Heart right ventricle (tissue), 16 donors: ENCODE measurements around the gene SLC2A10. TPM values are rescaled to one million over a fixed set of nuclear protein-coding genes. Genes with fewer than 3 reads are reported as not detected.

Experiments used
- ATAC-seq, 8 donors: fragments of 200-7000 bp; cut with Tn5 transposase; one replicate each; pipeline ENCODE4 v1.9.1; 2020; ENCODE audit warnings: mild to moderate bottlenecking in 8 of 8, moderate library complexity in 8 of 8, moderate number of reproducible peaks in 1 of 8
- DNase-seq, 2 donors: peaks; one replicate each; pipeline ENCODE4 v3.0.0-alpha.2; 2020
- H3K27ac ChIP-seq, 10 donors: fragments of 200-600 bp; sonication (generic) in 2 of 10; one replicate each; pipeline versions ENCODE4 v1.5.0 to v1.8.0; 2020 to 2022; ENCODE audit warnings: mild to moderate bottlenecking in 3 of 10
- H3K27me3 ChIP-seq, 7 donors: fragments of 200-600 bp; one replicate each; pipeline ENCODE4 v1.8.0; 2021 to 2022; ENCODE audit warnings: mild to moderate bottlenecking in 2 of 7
- H3K36me3 ChIP-seq, 9 donors: fragments of 200-600 bp; sonication (generic) in 1 of 9; one replicate each; pipeline versions ENCODE4 v1.5.0 to v1.8.0; 2020 to 2022; ENCODE audit warnings: mild to moderate bottlenecking in 2 of 9
- H3K4me1 ChIP-seq, 9 donors: fragments of 200-600 bp; sonication (generic) in 1 of 9; one replicate each; pipeline versions ENCODE4 v1.5.0 to v1.8.0; 2020 to 2022; ENCODE audit warnings: mild to moderate bottlenecking in 4 of 9
- H3K4me3 ChIP-seq, 10 donors: fragments of 200-600 bp; sonication (generic) in 2 of 10; one replicate each; pipeline versions ENCODE4 v1.5.0 to v1.8.0; 2020 to 2022; ENCODE audit warnings: mild to moderate bottlenecking in 7 of 10, moderate library complexity in 2 of 10
- H3K9me3 ChIP-seq, 11 donors: fragments of 200-600 bp in 10 of 11; sonication (generic) in 2 of 11; one replicate each; pipeline versions ENCODE4 v1.5.0 to v1.8.0; 2013 to 2022; ENCODE audit warnings: mild to moderate bottlenecking in 2 of 11, control low read depth in 1 of 11, moderate library complexity in 1 of 11
- CTCF ChIP-seq, 9 donors: fragments of 200-600 bp; sonication (generic) in 2 of 9; IDR thresholded peaks; one replicate each; pipeline versions ENCODE4 v1.5.0 to v1.8.0; 2021 to 2022; ENCODE audit warnings: antibody characterized with exemption in 9 of 9, mild to moderate bottlenecking in 5 of 9, moderate library complexity in 1 of 9
- WGBS, 2 donors: extraction: QIAGEN DNeasy Blood & Tissue Kit; methylation state at CpG; one replicate each; pipeline ENCODE4 v1.1.7; 2013; ENCODE audit warnings: inconsistent platforms in 1 of 2; 5-methylcytosine and 5-hydroxymethylcytosine counted together
- intact Hi-C, 10 donors: fragments of 100-400 bp; cut with DNase I; formaldehyde crosslinking; loops; one replicate each; pipeline versions ENCODE4 v1.11.1 to v1.14.2; 2022
- polyA plus RNA-seq, 2 donors: library from polyadenylated mRNA; stranded (reverse); fragments of 200-250 nt; gene quantifications; one replicate each; pipeline ENCODE4 v1.2.3, GENCODE V29; 2013
- total RNA-seq, 10 donors: library from RNA; stranded (reverse); fragmentation: NEBNext Ultra II Directional in 3 of 10; extraction: Animal tissue kit (Norgen Biotek cat#: 25700) in 3 of 10; gene quantifications; one replicate each; pipeline versions ENCODE4 v1.2.1 to v1.2.4, GENCODE V29; 2021 to 2023
- donor health status: Arrhythmogenic right ventricular cardiomyopathy.
- donor health status: ischemic (EF 13 %, LVEDD 7.1; RV severe dilation, severe dysfunction).
- donor health status: healthy with polysubstance abuse.
- donor health status: DM: no; HTN: yes; CAD: no.
- donor health status: DM: no; HTN: no; CAD: no.
- donor health status: ischemic (EF 25% LVEDD 6.9; RV normal size, moderate dysfunction).
- donor health status: ischemic (EF 25% LVEDD 5.7; RV mildly dilated, moderate dysfunction).
- donor health status: healthy.
- donor health status: DM: yes; HTN: yes; CAD: no.
- donor health status: Ischemic cardiomyopathy.
- donor health status: ischemic (EF 35%, LVEDD 5.7; RV mildly dilated, moderate dysfunction).
- donor health status: nonischemic (EF 11% LVEDD 7.7; RV severe dilation, severe dysfunction).
- donor health status: DM: yes; HTN: yes; CAD: no.
- donor health status: PGD.
- donor health status: ischemic (EF 29% LVEDD 5.4; RV normal size, mild dysfunction).
- donor health status: nonischemic (EF 23%, LVEDD 6.1; RV moderate dilation, normal function).

Gene SLC2A10
- total and polyA plus RNA-seq, 12 donors, result 1.1 to 5.2 (median 2.5) TPM

- no peak overlapping the region for H3K4me3 ChIP-seq
- no peak overlapping the region for H3K27ac ChIP-seq
- DNase-seq (no peak), ATAC-seq (no peak)
- intact Hi-C loops, result no loop called here
- H3K9me3 ChIP-seq, result peaks cover 0 to 2% (median 0%) of the 10 kb centered on the region in 11 donors
- peaks cover 0 to 28% (median 0%) of the 10 kb centered on the region in 7 donors for H3K27me3 ChIP-seq
- TF ChIP-seq CTCF (IDR thresholded peaks at IDR 0.05), result no peak
- H3K4me1 ChIP-seq, result peaks cover 0 to 37% (median 11%) of the 10 kb centered on the region in 9 donors
- H3K36me3 ChIP-seq, result no peaks in the 10 kb centered on the region
- 72 to 74% methylated on average over 5 of the region's 5 CpGs for WGBS, 2 donors
These were observed 2.7 kb downstream of the SLC2A10 start for GRCh38 chr20:46712056-46712636.

DNA sequence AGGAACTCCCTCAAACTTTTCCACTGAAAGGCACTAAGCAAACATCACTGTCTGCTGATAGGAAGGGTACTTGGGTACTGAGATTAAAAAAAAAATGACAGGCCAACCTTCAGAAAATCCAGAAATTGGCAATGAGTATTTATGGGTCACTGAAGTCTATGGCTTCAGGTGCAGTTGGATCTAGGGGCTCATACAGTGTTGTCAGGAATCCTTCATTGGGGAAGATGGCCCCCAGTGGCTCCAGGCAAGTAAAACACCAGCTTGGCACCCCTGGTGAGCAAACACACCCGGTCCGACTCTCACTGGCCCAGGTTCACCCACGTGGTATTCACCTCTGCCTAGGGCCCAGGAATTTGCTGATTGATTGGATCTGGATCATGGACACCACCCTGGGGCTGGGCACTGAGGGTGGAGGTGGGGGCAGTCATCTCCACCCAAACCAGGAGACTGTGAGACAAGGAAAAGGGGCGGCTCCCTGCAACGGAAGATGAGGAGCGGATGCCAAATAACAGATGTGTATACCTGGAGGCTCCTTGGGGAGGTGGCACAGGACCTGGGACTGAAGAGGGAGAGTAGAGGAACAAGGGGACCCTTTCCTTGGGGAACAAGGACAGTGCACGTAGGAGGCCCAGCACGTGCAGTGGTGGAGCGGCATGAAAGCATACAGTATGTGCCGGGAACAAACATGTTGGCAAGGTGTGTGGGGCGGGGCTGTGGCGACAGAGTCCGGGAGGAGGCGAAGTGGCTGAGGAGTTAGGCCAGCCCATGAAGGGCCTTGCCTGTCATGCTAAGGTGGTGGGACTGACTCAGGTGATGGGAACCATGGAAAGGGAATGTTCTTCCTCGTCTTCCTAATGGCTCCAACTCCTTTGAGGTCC, 4.7 kb downstream of the SLC2A10 start:
- no peak for TF ChIP-seq CTCF (IDR thresholded peaks at IDR 0.05)
- peaks cover 0 to 33% (median 11%) of the 10 kb centered on the region in 9 donors for H3K4me1 ChIP-seq
- intact Hi-C loops, result no loop called here
- WGBS, 2 donors, result 94 to 95% methylated on average over 15 of the region's 15 CpGs
- ATAC-seq (no peak), DNase-seq (no peak)
- no peaks in the 10 kb centered on the region for H3K9me3 ChIP-seq
- H3K27me3 ChIP-seq, result peaks cover 0 to 18% (median 0%) of the 10 kb centered on the region in 7 donors
- H3K4me3 ChIP-seq, result no peak overlapping the region
- H3K27ac ChIP-seq, result no peak overlapping the region
- no peaks in the 10 kb centered on the region for H3K36me3 ChIP-seq

DNA sequence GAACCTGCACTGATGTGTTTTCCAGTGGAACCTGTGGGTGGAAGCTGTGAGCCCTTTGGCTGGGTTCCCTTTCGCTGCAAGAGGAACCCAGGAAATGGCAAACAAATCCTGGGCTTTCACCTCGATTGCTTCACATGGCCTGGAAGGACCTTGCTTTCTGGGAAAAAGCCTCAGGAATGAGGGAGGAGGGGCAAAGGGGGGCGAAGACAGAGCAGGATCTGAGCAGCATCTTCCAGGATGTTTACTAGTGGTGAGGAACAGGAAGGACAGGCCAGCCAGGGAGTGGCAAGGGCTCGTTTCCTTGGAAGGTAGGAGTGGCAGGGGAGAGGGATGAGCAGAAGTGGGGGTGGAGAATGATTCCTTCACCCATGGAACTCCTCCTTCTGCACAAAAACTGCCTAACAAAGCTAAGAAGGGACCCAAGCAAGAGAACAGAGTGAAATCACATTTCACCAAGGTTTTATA, 5.9 kb downstream of the SLC2A10 start:
- Histone ChIP-seq H3K4me3 (no peak overlapping the region), H3K9me3 (peaks cover 0 to 6% (median 0%) of the 10 kb centered on the region in 11 donors), H3K27me3 (peaks cover 0 to 8% (median 0%) of the 10 kb centered on the region in 7 donors), H3K4me1 (peaks cover 0 to 24% (median 6%) of the 10 kb centered on the region in 9 donors), H3K27ac (no peak overlapping the region), H3K36me3 (peaks cover 0 to 4% (median 0%) of the 10 kb centered on the region in 9 donors)
- DNase-seq, result no peak
- ATAC-seq, result no peak
- no peak for TF ChIP-seq CTCF (IDR thresholded peaks at IDR 0.05)
- 38 to 41% methylated on average over 4 of the region's 4 CpGs for WGBS, 2 donors
- intact Hi-C loops, result no loop called here

DNA sequence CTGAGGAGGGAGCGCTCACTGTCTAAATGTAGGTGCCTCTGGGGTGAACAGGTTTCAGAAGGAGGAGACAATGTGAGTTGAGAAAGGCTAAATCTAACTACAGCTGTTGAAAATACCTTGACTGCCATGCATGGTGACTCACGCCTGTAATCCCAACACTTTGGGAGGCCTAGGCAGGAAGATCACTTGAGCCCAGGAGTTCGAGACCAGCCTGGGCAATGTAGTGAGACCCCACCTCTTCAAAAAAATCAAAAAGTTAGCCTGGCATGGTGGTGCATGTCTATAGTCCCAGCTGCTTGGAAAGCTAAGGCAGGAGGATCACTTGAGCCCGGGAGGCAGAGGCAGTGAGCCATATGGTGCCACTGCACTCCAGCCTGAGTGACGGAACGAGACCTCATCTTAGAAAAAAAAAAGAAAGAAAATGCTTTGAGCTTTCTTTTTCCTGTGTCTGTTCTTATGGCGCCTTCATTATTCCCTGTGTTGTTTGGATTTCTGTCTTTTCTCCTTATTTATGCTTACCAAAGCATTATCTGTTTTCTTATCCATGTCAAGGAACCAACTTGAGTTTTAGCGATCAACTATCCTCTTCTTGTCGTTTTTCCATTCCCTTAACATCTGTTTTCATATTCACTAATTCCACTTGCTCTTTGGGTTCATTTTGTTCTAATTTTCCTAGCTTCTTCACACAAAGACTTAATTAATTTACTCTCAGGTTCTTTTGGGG, 8.5 kb downstream of the SLC2A10 start:
- ATAC-seq (no peak), DNase-seq (no peak)
- 91 to 96% methylated on average over 9 of the region's 9 CpGs for WGBS, 2 donors
- Histone ChIP-seq H3K27ac (no peak overlapping the region), H3K4me3 (no peak overlapping the region), H3K4me1 (peaks cover 0 to 6% (median 0%) of the 10 kb centered on the region in 9 donors), H3K27me3 (no peaks in the 10 kb centered on the region), H3K9me3 (peaks cover 0 to 24% (median 10%) of the 10 kb centered on the region in 11 donors), H3K36me3 (peaks cover 0 to 4% (median 0%) of the 10 kb centered on the region in 9 donors)
- intact Hi-C loops, result no loop called here
- no peak for TF ChIP-seq CTCF (IDR thresholded peaks at IDR 0.05)
